K562 (cell line): ENCODE measurements around the gene GARIN5B. TPM values are rescaled to one million over a fixed set of nuclear protein-coding genes. Genes with fewer than 3 reads are reported as not detected.

Experiments used
- ATAC-seq: fragments of 200-7000 bp; cut with Tn5 transposase; 3 replicates; pipeline ENCODE4 v1.9.1; 2020; ENCODE audit warnings: moderate library complexity
- BruUV-seq: library from RNA; stranded (reverse); fragments of 400-500 nt; replicated peaks from 2 replicates; lab custom pipeline; 2021; lab: Mats Ljungman, UMichigan
- CTCF ChIA-PET: fragments of 300-600 bp; formaldehyde crosslinking; extraction: SDS; loops from one replicate; lab custom pipeline; 2021; ENCODE audit warnings: low intra/inter-chr PET ratio; lab: Yijun Ruan, JAX
- POLR2A ChIA-PET: fragments of 300-600, 350-650 bp; sonication (Branson Sonifier 250); formaldehyde crosslinking; extraction: SDS; loops from one replicate; lab custom pipeline; 2021; ENCODE audit warnings: antibody characterized with exemption, inconsistent platforms; lab: Yijun Ruan, JAX
- DNase-seq, 4 experiments: peaks; one replicate each; pipeline versions ENCODE4 v3.0.0 to v3.0.0-alpha.2; 2011 to 2018; ENCODE audit warnings: low spot score in 3 of 4, mixed read lengths in 3 of 4; ENCODE audit errors: extremely low read depth in 1 of 4
- FAIRE-seq: peaks from 2 replicates; lab custom pipeline; 2011; peaks lifted over from hg19 to GRCh38; lab: Jason Lieb, UNC
- H2AFZ ChIP-seq: 2 replicates; pipeline ENCODE4 v1.6.0; 2011; ENCODE audit warnings: low read depth, low read length, control low read depth, inconsistent platforms
- H3K27ac ChIP-seq: fragments of 200-600 bp; 3 replicates; pipeline ENCODE4 v1.8.0; 2011; ENCODE audit warnings: low read depth, mild to moderate bottlenecking, control low read depth, inconsistent platforms, low read length, moderate library complexity, mixed read lengths; ENCODE audit errors: extremely low read depth
- H3K27me3 ChIP-seq, 2 experiments: fragments of 300-600 bp in 1 of 2; 2 replicates in 1 of 2; 3 replicates in 1 of 2; pipeline versions ENCODE4 v1.6.0 to v1.8.0; 2011; ENCODE audit warnings: inconsistent platforms in 2 of 2, low read length in 2 of 2, mild to moderate bottlenecking in 1 of 2, mixed read lengths in 1 of 2, moderate library complexity in 1 of 2; ENCODE audit not compliant: control insufficient read depth in 2 of 2, insufficient read depth in 2 of 2
- H3K36me3 ChIP-seq: fragments of 300-600 bp; 3 replicates; pipeline ENCODE4 v1.8.0; 2011; ENCODE audit warnings: mild to moderate bottlenecking, low read length, inconsistent platforms; ENCODE audit not compliant: control insufficient read depth, insufficient read depth
- H3K4me1 ChIP-seq, 2 experiments: fragments of 200-600 bp in 1 of 2; replicated peaks in 1 of 2; 2 replicates in 1 of 2; 3 replicates in 1 of 2; pipeline versions ENCODE4 v1.5.1 to v1.8.0; 2011; ENCODE audit warnings: inconsistent platforms in 2 of 2, low read length in 2 of 2, mild to moderate bottlenecking in 1 of 2, mixed read lengths in 1 of 2, moderate library complexity in 1 of 2; ENCODE audit not compliant: control insufficient read depth in 2 of 2, insufficient read depth in 2 of 2
- H3K4me2 ChIP-seq: 2 replicates; pipeline ENCODE4 v1.6.1; 2011; ENCODE audit warnings: low read length, control low read depth, inconsistent platforms, mixed read lengths; ENCODE audit not compliant: insufficient read depth
- H3K4me3 ChIP-seq: fragments of 200-600 bp; sonication (generic), shearing (Covaris generic); 2 replicates; pipeline ENCODE4 v1.5.1; 2016; ENCODE audit warnings: control low read depth, inconsistent platforms
- H3K79me2 ChIP-seq: fragments of 200-600 bp; 3 replicates; pipeline ENCODE4 v1.8.0; 2011; ENCODE audit warnings: low read length, inconsistent platforms; ENCODE audit not compliant: control insufficient read depth, insufficient read depth
- H3K9ac ChIP-seq, 2 experiments: 2 replicates each; pipeline versions ENCODE4 v1.6.0 to v1.6.1; 2011; ENCODE audit warnings: low read depth in 2 of 2, low read length in 2 of 2, control low read depth in 1 of 2, inconsistent platforms in 1 of 2, mild to moderate bottlenecking in 1 of 2, mixed read lengths in 1 of 2; ENCODE audit not compliant: insufficient read depth in 1 of 2
- H3K9me1 ChIP-seq: one replicate; pipeline ENCODE4 v1.6.0; 2011; ENCODE audit warnings: inconsistent platforms, mild to moderate bottlenecking, low read length, moderate library complexity; ENCODE audit not compliant: control insufficient read depth, insufficient read depth
- H3K9me3 ChIP-seq: replicated peaks from 2 replicates; pipeline ENCODE4 v1.5.1; 2011; ENCODE audit warnings: low read depth, low read length, inconsistent platforms; ENCODE audit not compliant: control insufficient read depth, insufficient read depth
- H4K20me1 ChIP-seq: replicated peaks from 2 replicates; pipeline ENCODE4 v1.6.1; 2011; ENCODE audit warnings: low read length, inconsistent platforms, mixed read lengths; ENCODE audit not compliant: control insufficient read depth, insufficient read depth
- BACH1 ChIP-seq: fragments of 200-800 bp; sonication (Bioruptor generic); IDR thresholded peaks from 2 replicates; pipeline ENCODE4 v1.6.1; 2016; ENCODE audit warnings: missing genetic modification characterization, missing compliant biosample characterization
- FOXA1 ChIP-seq: fragments of 450-650 bp; IDR thresholded peaks from 2 replicates; pipeline ENCODE4 v1.6.1; 2016; ENCODE audit warnings: mild to moderate bottlenecking, borderline replicate concordance
- GABPB1 ChIP-seq: sonication (generic); formaldehyde crosslinking; IDR thresholded peaks from 2 replicates; pipeline ENCODE4 v1.8.0; 2022; ENCODE audit warnings: mild to moderate bottlenecking, missing genetic modification reagents
- THRAP3 ChIP-seq: fragments of 450-650 bp; IDR thresholded peaks from 2 replicates; pipeline ENCODE4 v1.6.1; 2016; ENCODE audit warnings: mild to moderate bottlenecking, inconsistent platforms, borderline replicate concordance
- ZNF143 ChIP-seq: sonication (generic); formaldehyde crosslinking; IDR thresholded peaks from 2 replicates; pipeline ENCODE4 v1.9.0; 2022; ENCODE audit warnings: mild to moderate bottlenecking, missing genetic modification reagents
- WGBS: fragments of 100-300 bp; shearing (Covaris generic); methylation state at CpG from one replicate; pipeline ENCODE4 v1.1.6; 2016; ENCODE audit warnings: low coverage, mixed read lengths; ENCODE audit not compliant: insufficient coverage; ENCODE audit errors: missing lambda C conversion rate; 5-methylcytosine and 5-hydroxymethylcytosine counted together
- in situ Hi-C: fragments of 300-500 bp; cut with MboI; formaldehyde crosslinking; loops from 4 replicates; pipeline ENCODE4 v1.15.0; 2018; ENCODE audit warnings: inconsistent platforms, mixed read lengths
- intact Hi-C: fragments of 100-400 bp; cut with micrococcal nuclease; formaldehyde crosslinking; loops from 2 replicates; pipeline ENCODE4 v1.14.2; 2022
- polyA plus RNA-seq, 8 experiments: library from polyadenylated mRNA; depleted of rRNA in 4 of 8; stranded (reverse) in 5 of 8; unstranded in 3 of 8; fragments of >200 nt; fragmentation: Nextera tagmentation in 2 of 8; fragmentation: Illumina TruSeq in 1 of 8; extraction: Ambion mirVana in 2 of 8; extraction: Trizol in 1 of 8; gene quantifications; 2 replicates each; pipeline versions ENCODE4 v1.2.1 to v1.2.3, GENCODE V29; 2011 to 2014; ENCODE audit warnings: inconsistent platforms in 1 of 8, missing spikeins in 1 of 8
- total RNA-seq, 7 experiments: library from RNA; depleted of rRNA in 6 of 7; stranded (reverse); fragments of >200 nt in 6 of 7; fragmentation: Illumina TruSeq in 2 of 7; extraction: Trizol in 2 of 7; gene quantifications; 2 replicates each; pipeline versions ENCODE4 v1.2.1 to v1.2.3, GENCODE V29; 2011 to 2021; ENCODE audit warnings: low replicate concordance in 1 of 7
- TF ChIP-seq, protein P1 (sequence below): fragments of 250-450 bp; sonication (Bioruptor Pico); IDR thresholded peaks from 2 replicates; pipeline ENCODE4 v1.8.0; 2021; ENCODE audit warnings: mild to moderate bottlenecking, moderate library complexity
- TF ChIP-seq, protein P2 (sequence below): fragments of 450-650 bp; IDR thresholded peaks from 2 replicates; pipeline ENCODE4 v1.6.1; 2016; ENCODE audit warnings: borderline replicate concordance

Gene GARIN5B
- total and polyA plus RNA-seq, 9 of the 15 experiments (the other 6 are each of a cell fraction or from before 2014, with no cell fraction given): not detected

DNA sequence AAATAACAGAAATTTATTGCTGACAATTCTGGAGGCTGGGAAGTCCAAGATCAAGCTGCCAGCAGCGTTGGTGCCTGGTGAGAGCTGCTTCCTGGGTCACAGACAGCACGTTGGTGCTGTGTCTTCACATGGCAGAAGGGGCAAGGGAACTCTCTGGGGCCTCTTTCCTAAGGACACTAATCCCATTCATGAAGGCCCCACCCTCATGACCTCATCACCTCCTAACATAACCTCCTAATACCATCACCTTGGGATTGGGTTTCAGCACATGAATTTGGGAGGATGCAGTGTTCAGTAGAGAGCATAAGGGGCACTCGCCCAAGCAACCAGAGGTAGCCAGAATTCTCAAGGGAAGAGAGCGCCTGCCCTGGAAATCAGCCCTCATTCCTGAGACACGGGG, 53.6 kb downstream of the GARIN5B start:
- TF ChIP-seq, protein P1, sequence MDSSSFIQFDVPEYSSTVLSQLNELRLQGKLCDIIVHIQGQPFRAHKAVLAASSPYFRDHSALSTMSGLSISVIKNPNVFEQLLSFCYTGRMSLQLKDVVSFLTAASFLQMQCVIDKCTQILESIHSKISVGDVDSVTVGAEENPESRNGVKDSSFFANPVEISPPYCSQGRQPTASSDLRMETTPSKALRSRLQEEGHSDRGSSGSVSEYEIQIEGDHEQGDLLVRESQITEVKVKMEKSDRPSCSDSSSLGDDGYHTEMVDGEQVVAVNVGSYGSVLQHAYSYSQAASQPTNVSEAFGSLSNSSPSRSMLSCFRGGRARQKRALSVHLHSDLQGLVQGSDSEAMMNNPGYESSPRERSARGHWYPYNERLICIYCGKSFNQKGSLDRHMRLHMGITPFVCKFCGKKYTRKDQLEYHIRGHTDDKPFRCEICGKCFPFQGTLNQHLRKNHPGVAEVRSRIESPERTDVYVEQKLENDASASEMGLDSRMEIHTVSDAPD (CRISPR knock-in tag): no peak
- TF ChIP-seq GABPB1 (CRISPR knock-in tag) (no peak), THRAP3 (no peak), BACH1 (no peak), FOXA1 (no peak), ZNF143 (CRISPR knock-in tag) (no peak)
- TF ChIP-seq, protein P2, sequence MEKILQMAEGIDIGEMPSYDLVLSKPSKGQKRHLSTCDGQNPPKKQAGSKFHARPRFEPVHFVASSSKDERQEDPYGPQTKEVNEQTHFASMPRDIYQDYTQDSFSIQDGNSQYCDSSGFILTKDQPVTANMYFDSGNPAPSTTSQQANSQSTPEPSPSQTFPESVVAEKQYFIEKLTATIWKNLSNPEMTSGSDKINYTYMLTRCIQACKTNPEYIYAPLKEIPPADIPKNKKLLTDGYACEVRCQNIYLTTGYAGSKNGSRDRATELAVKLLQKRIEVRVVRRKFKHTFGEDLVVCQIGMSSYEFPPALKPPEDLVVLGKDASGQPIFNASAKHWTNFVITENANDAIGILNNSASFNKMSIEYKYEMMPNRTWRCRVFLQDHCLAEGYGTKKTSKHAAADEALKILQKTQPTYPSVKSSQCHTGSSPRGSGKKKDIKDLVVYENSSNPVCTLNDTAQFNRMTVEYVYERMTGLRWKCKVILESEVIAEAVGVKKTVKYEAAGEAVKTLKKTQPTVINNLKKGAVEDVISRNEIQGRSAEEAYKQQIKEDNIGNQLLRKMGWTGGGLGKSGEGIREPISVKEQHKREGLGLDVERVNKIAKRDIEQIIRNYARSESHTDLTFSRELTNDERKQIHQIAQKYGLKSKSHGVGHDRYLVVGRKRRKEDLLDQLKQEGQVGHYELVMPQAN: no peak
- TF ChIP-seq, all 486 proteins: peak for 0
- no peak for ATAC-seq
- Histone ChIP-seq H3K27ac (no peak overlapping the region), H3K27me3 (no peaks in the 10 kb centered on the region), H3K36me3 (peaks cover 5% of the 10 kb centered on the region; the same call in 1 of the 3 replicates), H3K9me3 (no peaks in the 10 kb centered on the region; the same call in 1 of the 2 replicates), H3K79me2 (no peaks in the 10 kb centered on the region), H3K4me3 (no peak overlapping the region), H3K9me1 (no peaks in the 10 kb centered on the region), H3K9ac (peak overlapping the region in 1 of 2 experiments; percentile 73; a peak in 2 of 4 replicates), H3K4me1 (peaks cover 5 to 50% of the 10 kb centered on the region in 2 experiments; a peak in 4 of 5 replicates), H4K20me1 (no peaks in the 10 kb centered on the region), H3K4me2 (no peak overlapping the region), H2AFZ (no peak overlapping the region)
- intact Hi-C loops: no loop called here
- ChIA-PET CTCF (no interaction called here), POLR2A (no interaction called here)
- no TSS peak for BruUV-seq
- in situ Hi-C loops: no loop called here
- peak; percentile 54 for FAIRE-seq
- 52% methylated on average over 5 of the region's 5 CpGs for WGBS
- no peak for DNase-seq
